ENCODE measurements around the gene DPEP1.

DNA sequence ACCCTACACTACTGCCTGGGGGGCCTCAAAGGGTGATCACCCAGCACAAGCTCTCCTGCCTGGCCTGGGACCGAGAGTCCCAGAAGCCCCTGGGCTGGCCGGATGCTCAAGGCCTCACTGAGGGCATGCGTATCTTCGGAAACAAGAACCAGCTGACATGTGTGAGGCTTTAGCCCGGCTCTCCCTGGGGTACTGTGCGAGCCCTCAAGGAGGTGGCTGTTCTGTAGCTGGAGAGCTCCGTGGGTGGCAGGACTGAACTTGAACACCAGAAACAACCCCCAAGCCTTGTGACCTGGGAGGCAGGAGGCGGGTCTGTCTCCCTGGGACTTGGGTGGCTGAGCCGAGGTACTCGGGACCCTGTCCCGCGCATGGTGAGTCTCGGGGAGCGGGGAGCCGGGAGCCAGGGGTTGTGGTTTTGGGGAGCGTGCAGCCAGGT, 7.0 kb downstream of the DPEP1 start:
- TF ChIP-seq, protein P1, sequence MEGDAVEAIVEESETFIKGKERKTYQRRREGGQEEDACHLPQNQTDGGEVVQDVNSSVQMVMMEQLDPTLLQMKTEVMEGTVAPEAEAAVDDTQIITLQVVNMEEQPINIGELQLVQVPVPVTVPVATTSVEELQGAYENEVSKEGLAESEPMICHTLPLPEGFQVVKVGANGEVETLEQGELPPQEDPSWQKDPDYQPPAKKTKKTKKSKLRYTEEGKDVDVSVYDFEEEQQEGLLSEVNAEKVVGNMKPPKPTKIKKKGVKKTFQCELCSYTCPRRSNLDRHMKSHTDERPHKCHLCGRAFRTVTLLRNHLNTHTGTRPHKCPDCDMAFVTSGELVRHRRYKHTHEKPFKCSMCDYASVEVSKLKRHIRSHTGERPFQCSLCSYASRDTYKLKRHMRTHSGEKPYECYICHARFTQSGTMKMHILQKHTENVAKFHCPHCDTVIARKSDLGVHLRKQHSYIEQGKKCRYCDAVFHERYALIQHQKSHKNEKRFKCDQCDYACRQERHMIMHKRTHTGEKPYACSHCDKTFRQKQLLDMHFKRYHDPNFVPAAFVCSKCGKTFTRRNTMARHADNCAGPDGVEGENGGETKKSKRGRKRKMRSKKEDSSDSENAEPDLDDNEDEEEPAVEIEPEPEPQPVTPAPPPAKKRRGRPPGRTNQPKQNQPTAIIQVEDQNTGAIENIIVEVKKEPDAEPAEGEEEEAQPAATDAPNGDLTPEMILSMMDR (IDR thresholded peaks at IDR 0.05): no peak
- TF ChIP-seq POLR2A (IDR thresholded peaks at IDR 0.05): no peak
- TF ChIP-seq EP300 (IDR thresholded peaks at IDR 0.05): no peak
- no peak for TF ChIP-seq POLR2AphosphoS5 (IDR thresholded peaks at IDR 0.05)

Measured in sigmoid colon (tissue), 4 donors.